Naive thymus-derived CD4-positive, alpha-beta T cell (primary cell): ENCODE measurements around the gene UROS. TPM values are rescaled to one million over a fixed set of nuclear protein-coding genes. Genes with fewer than 3 reads are reported as not detected.

Experiments used
- ATAC-seq: fragments of 150-1000 bp; cut with Tn5 transposase; 2 replicates; pipeline ENCODE4 v1.10.0; 2021; ENCODE audit warnings: mild to moderate bottlenecking, moderate library complexity
- CTCF ChIA-PET: fragments of 350-600 bp; sonication (Branson Sonifier 250); formaldehyde crosslinking; loops from one replicate; lab custom pipeline; 2021; ENCODE audit warnings: antibody characterized with exemption; lab: Charles Lee
- POLR2A ChIA-PET: fragments of 350-600 bp; sonication (Branson Sonifier 250); formaldehyde crosslinking; loops from one replicate; lab custom pipeline; 2021; ENCODE audit warnings: antibody characterized with exemption, inconsistent platforms; lab: Charles Lee
- DNase-seq, 9 donors: peaks; one replicate each; pipeline versions ENCODE4 v3.0.0 to v3.0.0-alpha.2; 2020 to 2022; ENCODE audit warnings: mixed read lengths in 1 of 9
- H3K27ac ChIP-seq: one replicate; pipeline ENCODE4 v1.7.0; 2013; ENCODE audit warnings: mild to moderate bottlenecking, low read depth, low read length, moderate library complexity
- H3K27me3 ChIP-seq, 2 donors: one replicate each; pipeline ENCODE4 v1.7.0; 2013; ENCODE audit warnings: low read length in 2 of 2, mild to moderate bottlenecking in 2 of 2, moderate library complexity in 2 of 2; ENCODE audit not compliant: control insufficient read depth in 2 of 2, insufficient read depth in 2 of 2
- H3K36me3 ChIP-seq, 3 experiments: 1 replicate in 2 of 3; 2 replicates in 1 of 3; pipeline ENCODE4 v1.7.0; 2013; ENCODE audit warnings: low read length in 3 of 3, mild to moderate bottlenecking in 3 of 3, moderate library complexity in 1 of 3; ENCODE audit not compliant: insufficient read depth in 3 of 3, control insufficient read depth in 2 of 3
- H3K4me1 ChIP-seq, 2 donors: one replicate each; pipeline ENCODE4 v1.7.0; 2013; ENCODE audit warnings: low read length in 2 of 2, mild to moderate bottlenecking in 2 of 2, moderate library complexity in 1 of 2; ENCODE audit not compliant: control insufficient read depth in 2 of 2, insufficient read depth in 2 of 2
- H3K4me3 ChIP-seq: 2 replicates; pipeline ENCODE4 v1.7.0; 2013; ENCODE audit warnings: mild to moderate bottlenecking, low read length
- H3K9me3 ChIP-seq, 3 experiments: 1 replicate in 2 of 3; 2 replicates in 1 of 3; pipeline ENCODE4 v1.7.0; 2013; ENCODE audit warnings: low read length in 3 of 3; ENCODE audit not compliant: control insufficient read depth in 2 of 3
- H3K27ac Mint-ChIP-seq, 9 donors: one replicate each; pipeline ENCODE4 v1.8.0; 2020 to 2022; ENCODE audit warnings: mixed read lengths in 9 of 9, mild to moderate bottlenecking in 8 of 9, moderate library complexity in 5 of 9, inconsistent platforms in 2 of 9
- H3K27me3 Mint-ChIP-seq, 5 donors: one replicate each; pipeline ENCODE4 v1.8.0; 2021 to 2022; ENCODE audit warnings: mixed read lengths in 5 of 5, mild to moderate bottlenecking in 1 of 5
- H3K36me3 Mint-ChIP-seq, 5 donors: one replicate each; pipeline ENCODE4 v1.8.0; 2020 to 2022; ENCODE audit warnings: mixed read lengths in 5 of 5, mild to moderate bottlenecking in 3 of 5, inconsistent platforms in 1 of 5
- H3K4me1 Mint-ChIP-seq, 7 donors: one replicate each; pipeline ENCODE4 v1.8.0; 2020 to 2022; ENCODE audit warnings: mixed read lengths in 7 of 7, mild to moderate bottlenecking in 3 of 7, inconsistent platforms in 1 of 7
- H3K4me3 Mint-ChIP-seq, 10 donors: one replicate each; pipeline ENCODE4 v1.8.0; 2020 to 2022; ENCODE audit warnings: mild to moderate bottlenecking in 10 of 10, mixed read lengths in 10 of 10, moderate library complexity in 6 of 10, inconsistent platforms in 2 of 10
- H3K9me3 Mint-ChIP-seq, 11 donors: one replicate each; pipeline ENCODE4 v1.8.0; 2020 to 2022; ENCODE audit warnings: mixed read lengths in 11 of 11, mild to moderate bottlenecking in 4 of 11, inconsistent platforms in 1 of 11, moderate library complexity in 1 of 11
- intact Hi-C, 2 donors: fragments of 100-400 bp; cut with micrococcal nuclease; formaldehyde crosslinking; loops; one replicate each; pipeline ENCODE4 v1.15.1; 2023
- polyA plus RNA-seq, 2 donors: library from polyadenylated mRNA; unstranded; fragments of 300-500 nt; fragmentation: Illumina TruSeq; gene quantifications; one replicate each; pipeline ENCODE4 v1.2.3, GENCODE V29; 2021
- total RNA-seq, 6 experiments: library from RNA in 5 of 6; stranded (reverse) in 5 of 6; gene quantifications; 1 replicate in 5 of 6; 2 replicates in 1 of 6; pipeline ENCODE4 v1.2.3 and lab custom pipeline; 2021 to 2026

The UROS gene
- total and polyA plus RNA-seq, 7 experiments from 2014 or later, result 28.9 to 60.0 (median 42.2) TPM

DNA sequence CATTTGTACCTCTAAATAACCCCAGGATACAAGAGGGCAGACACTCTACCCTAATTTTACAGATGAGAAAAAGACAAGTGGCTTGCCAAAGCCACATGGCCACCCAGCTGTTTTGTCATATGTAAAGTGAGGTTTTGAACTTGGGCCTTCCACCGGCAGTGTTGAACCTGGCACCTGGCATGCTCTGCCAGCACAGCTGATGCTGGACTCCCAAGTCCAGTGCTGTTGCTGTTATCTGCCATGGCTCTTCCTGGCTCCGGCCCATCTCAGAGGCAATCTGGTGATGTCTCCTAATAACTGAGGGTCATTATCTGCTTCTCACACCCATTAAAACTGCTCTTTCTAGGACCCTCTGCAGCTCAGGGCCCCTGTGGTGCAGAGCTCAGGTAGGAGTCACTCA is 25.3 kb upstream of the UROS start:
- POLR2A ChIA-PET, result no interaction called here
- intact Hi-C loops, result no loop called here
- peaks cover 0 to 27% (median 0%) of the 10 kb centered on the region in 3 experiments for H3K36me3 ChIP-seq
- H3K27ac Mint-ChIP-seq, result no peak overlapping the region
- H3K4me1 ChIP-seq, result no peaks in the 10 kb centered on the region
- H3K27me3 Mint-ChIP-seq, result no peaks in the 10 kb centered on the region
- no peaks in the 10 kb centered on the region for H3K9me3 ChIP-seq
- no peaks in the 10 kb centered on the region for H3K4me1 Mint-ChIP-seq
- no peak overlapping the region for H3K4me3 Mint-ChIP-seq
- H3K27me3 ChIP-seq, result no peaks in the 10 kb centered on the region
- H3K36me3 Mint-ChIP-seq, result peaks cover 10 to 30% (median 21%) of the 10 kb centered on the region in 5 donors
- DNase-seq, result no peak
- no peak for ATAC-seq
- CTCF ChIA-PET, result no interaction called here
- no peak overlapping the region for H3K27ac ChIP-seq
- no peak overlapping the region for H3K4me3 ChIP-seq
- H3K9me3 Mint-ChIP-seq, result no peaks in the 10 kb centered on the region

GRCh38 chr10:125846894-125847293 is 23.8 kb upstream of the UROS start:
- Histone ChIP-seq H3K27ac (no peak overlapping the region), H3K36me3 (peaks cover 0 to 25% (median 0%) of the 10 kb centered on the region in 3 experiments), H3K4me3 (no peak overlapping the region), H3K27me3 (no peaks in the 10 kb centered on the region), H3K9me3 (no peaks in the 10 kb centered on the region), H3K4me1 (no peaks in the 10 kb centered on the region)
- ATAC-seq (no peak), DNase-seq (no peak)
- ChIA-PET CTCF (no interaction called here), POLR2A (no interaction called here)
- Mint-ChIP-seq H3K9me3 (no peaks in the 10 kb centered on the region), H3K36me3 (peaks cover 6 to 30% (median 13%) of the 10 kb centered on the region in 5 donors), H3K27ac (no peak overlapping the region), H3K27me3 (no peaks in the 10 kb centered on the region), H3K4me1 (no peaks in the 10 kb centered on the region), H3K4me3 (no peak overlapping the region)
- intact Hi-C loops, result no loop called here

GRCh38 chr10:125845617-125846016 is 22.6 kb upstream of the UROS start:
- H3K4me1 Mint-ChIP-seq, result no peaks in the 10 kb centered on the region
- no peaks in the 10 kb centered on the region for H3K27me3 Mint-ChIP-seq
- ChIA-PET CTCF (no interaction called here), POLR2A (no interaction called here)
- H3K27ac Mint-ChIP-seq, result no peak overlapping the region
- Histone ChIP-seq H3K36me3 (peaks cover 0 to 35% (median 0%) of the 10 kb centered on the region in 3 experiments), H3K27ac (no peak overlapping the region), H3K4me3 (no peak overlapping the region), H3K27me3 (no peaks in the 10 kb centered on the region), H3K4me1 (no peaks in the 10 kb centered on the region), H3K9me3 (no peaks in the 10 kb centered on the region)
- H3K36me3 Mint-ChIP-seq, result peaks cover 2 to 31% (median 9%) of the 10 kb centered on the region in 5 donors
- ATAC-seq (no peak), DNase-seq (no peak)
- no peaks in the 10 kb centered on the region for H3K9me3 Mint-ChIP-seq
- intact Hi-C loops, result no loop called here
- H3K4me3 Mint-ChIP-seq, result no peak overlapping the region

DNA sequence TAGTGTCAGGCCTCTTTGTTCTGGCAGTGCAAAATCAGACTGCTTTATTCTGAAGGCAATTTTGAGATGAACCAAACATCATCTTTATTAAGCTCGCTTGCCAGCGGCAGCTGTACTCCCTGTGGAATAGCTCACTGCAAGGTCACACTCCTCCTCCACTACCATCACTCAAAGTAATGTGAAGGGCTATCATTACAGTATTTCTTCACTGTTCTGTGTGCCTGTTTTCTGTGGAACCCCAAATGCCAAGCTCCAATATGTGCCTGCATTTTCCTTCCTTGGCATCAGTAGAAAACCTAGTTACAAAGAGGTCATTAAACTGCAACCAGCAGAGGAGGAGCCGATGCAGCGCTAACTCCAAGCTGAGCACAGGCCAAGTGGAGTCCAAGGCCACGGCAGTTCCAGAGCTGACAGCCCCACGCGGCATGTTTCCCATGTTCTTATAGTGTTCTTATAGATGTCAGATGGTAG is 21.7 kb upstream of the UROS start:
- ATAC-seq (no peak), DNase-seq (no peak)
- peaks cover 0 to 36% (median 5%) of the 10 kb centered on the region in 5 donors for H3K36me3 Mint-ChIP-seq
- H3K27me3 ChIP-seq, result no peaks in the 10 kb centered on the region
- intact Hi-C loops, result no loop called here
- H3K4me3 ChIP-seq, result no peak overlapping the region
- H3K36me3 ChIP-seq, result peaks cover 0 to 43% (median 5%) of the 10 kb centered on the region in 3 experiments
- CTCF ChIA-PET, result no interaction called here
- H3K4me1 Mint-ChIP-seq, result no peaks in the 10 kb centered on the region
- no peaks in the 10 kb centered on the region for H3K4me1 ChIP-seq
- H3K4me3 Mint-ChIP-seq, result no peak overlapping the region
- POLR2A ChIA-PET, result no interaction called here
- H3K27ac Mint-ChIP-seq, result peak overlapping the region in 1 of 9 donors; percentile 6
- H3K9me3 Mint-ChIP-seq, result no peaks in the 10 kb centered on the region
- H3K27ac ChIP-seq, result no peak overlapping the region
- no peaks in the 10 kb centered on the region for H3K9me3 ChIP-seq
- no peaks in the 10 kb centered on the region for H3K27me3 Mint-ChIP-seq

DNA sequence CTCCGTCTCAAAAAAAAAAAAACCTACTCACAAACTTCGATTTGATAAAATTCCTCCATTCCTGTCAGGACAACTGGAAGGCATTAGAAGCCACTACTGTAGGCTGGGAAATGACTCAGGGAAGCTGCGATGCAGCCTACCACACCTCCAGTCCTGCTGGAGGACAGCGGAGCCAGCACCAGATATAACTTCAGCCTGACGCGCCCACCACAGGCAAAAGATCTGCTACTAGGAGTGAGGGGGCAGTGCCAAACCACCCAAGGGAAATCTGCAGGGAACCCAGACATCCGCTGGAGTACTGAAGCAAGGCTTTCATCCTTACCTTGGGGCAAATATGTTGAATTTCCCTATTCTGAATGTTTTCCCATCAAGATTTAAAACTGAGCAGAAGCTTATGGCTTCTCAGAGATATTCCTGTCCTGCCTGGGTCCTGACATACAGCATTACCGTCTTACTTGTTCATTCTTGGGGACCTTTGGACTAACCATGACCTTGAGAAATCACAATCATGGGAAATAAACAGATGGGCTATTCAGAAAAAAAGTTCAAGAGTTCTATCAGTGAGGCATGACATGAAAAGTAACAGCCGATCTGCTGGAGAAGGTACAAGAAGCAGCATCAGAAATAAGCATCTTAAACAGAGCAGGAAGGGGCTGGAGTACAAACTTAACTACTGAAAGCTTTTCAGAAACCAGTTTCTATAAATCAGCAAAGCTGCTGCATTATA is 20.7 kb upstream of the UROS start:
- Histone ChIP-seq H3K27me3 (no peaks in the 10 kb centered on the region), H3K4me3 (no peak overlapping the region), H3K4me1 (no peaks in the 10 kb centered on the region), H3K9me3 (no peaks in the 10 kb centered on the region), H3K27ac (no peak overlapping the region), H3K36me3 (peaks cover 0 to 43% (median 5%) of the 10 kb centered on the region in 3 experiments)
- Mint-ChIP-seq H3K36me3 (peaks cover 0 to 40% (median 5%) of the 10 kb centered on the region in 5 donors), H3K4me1 (no peaks in the 10 kb centered on the region), H3K9me3 (no peaks in the 10 kb centered on the region), H3K27ac (peak overlapping the region in 1 of 9 donors; percentile 56), H3K4me3 (no peak overlapping the region), H3K27me3 (no peaks in the 10 kb centered on the region)
- ChIA-PET POLR2A (no interaction called here), CTCF (no interaction called here)
- intact Hi-C loops, result no loop called here
- DNase-seq (no peak), ATAC-seq (no peak)

GRCh38 chr10:125840955-125841354 is 17.9 kb upstream of the UROS start:
- ChIA-PET CTCF (no interaction called here), POLR2A (no interaction called here)
- ATAC-seq, result no peak
- Histone ChIP-seq H3K27me3 (no peaks in the 10 kb centered on the region), H3K4me3 (no peak overlapping the region), H3K36me3 (peaks cover 0 to 58% (median 5%) of the 10 kb centered on the region in 3 experiments), H3K27ac (no peak overlapping the region), H3K9me3 (no peaks in the 10 kb centered on the region), H3K4me1 (no peaks in the 10 kb centered on the region)
- peak overlapping the region in 1 of 9 donors; percentile 51 for H3K27ac Mint-ChIP-seq
- peaks cover 4 to 43% (median 10%) of the 10 kb centered on the region in 5 donors for H3K36me3 Mint-ChIP-seq
- H3K4me3 Mint-ChIP-seq, result no peak overlapping the region
- H3K4me1 Mint-ChIP-seq, result peaks cover 0 to 5% (median 0%) of the 10 kb centered on the region in 7 donors
- no peak for DNase-seq
- H3K9me3 Mint-ChIP-seq, result no peaks in the 10 kb centered on the region
- H3K27me3 Mint-ChIP-seq, result no peaks in the 10 kb centered on the region
- intact Hi-C loops, result no loop called here

GRCh38 chr10:125840406-125840805 is 17.3 kb upstream of the UROS start:
- DNase-seq (no peak), ATAC-seq (no peak)
- no peaks in the 10 kb centered on the region for H3K4me1 ChIP-seq
- no peak overlapping the region for H3K4me3 Mint-ChIP-seq
- H3K36me3 Mint-ChIP-seq, result peaks cover 4 to 47% (median 15%) of the 10 kb centered on the region in 5 donors
- H3K9me3 Mint-ChIP-seq, result no peaks in the 10 kb centered on the region
- POLR2A ChIA-PET, result no interaction called here
- no peaks in the 10 kb centered on the region for H3K27me3 ChIP-seq
- no peak overlapping the region for H3K4me3 ChIP-seq
- no peaks in the 10 kb centered on the region for H3K9me3 ChIP-seq
- peak overlapping the region in 1 of 9 donors; percentile 24 for H3K27ac Mint-ChIP-seq
- H3K27me3 Mint-ChIP-seq, result no peaks in the 10 kb centered on the region
- intact Hi-C loops, result no loop called here
- CTCF ChIA-PET, result no interaction called here
- H3K4me1 Mint-ChIP-seq, result peaks cover 0 to 5% (median 0%) of the 10 kb centered on the region in 7 donors
- peaks cover 0 to 55% (median 5%) of the 10 kb centered on the region in 3 experiments for H3K36me3 ChIP-seq
- H3K27ac ChIP-seq, result no peak overlapping the region
